Stimulated activated CD4-positive, alpha-beta T cell treated with anti-CD3 and anti-CD28 coated beads, Interleukin-1b, Interleukin-23, amount 100 ng/mL, for 1 hour (primary cell): Measurements from ENCODE around the gene PRKAG1.

ENCODE experiments used
- DNase-seq, 2 donors: peaks; one replicate each; pipeline ENCODE4 v3.0.0-alpha.2; 2020; ENCODE audit warnings: low read depth in 2 of 2

The PRKAG1 gene

DNA sequence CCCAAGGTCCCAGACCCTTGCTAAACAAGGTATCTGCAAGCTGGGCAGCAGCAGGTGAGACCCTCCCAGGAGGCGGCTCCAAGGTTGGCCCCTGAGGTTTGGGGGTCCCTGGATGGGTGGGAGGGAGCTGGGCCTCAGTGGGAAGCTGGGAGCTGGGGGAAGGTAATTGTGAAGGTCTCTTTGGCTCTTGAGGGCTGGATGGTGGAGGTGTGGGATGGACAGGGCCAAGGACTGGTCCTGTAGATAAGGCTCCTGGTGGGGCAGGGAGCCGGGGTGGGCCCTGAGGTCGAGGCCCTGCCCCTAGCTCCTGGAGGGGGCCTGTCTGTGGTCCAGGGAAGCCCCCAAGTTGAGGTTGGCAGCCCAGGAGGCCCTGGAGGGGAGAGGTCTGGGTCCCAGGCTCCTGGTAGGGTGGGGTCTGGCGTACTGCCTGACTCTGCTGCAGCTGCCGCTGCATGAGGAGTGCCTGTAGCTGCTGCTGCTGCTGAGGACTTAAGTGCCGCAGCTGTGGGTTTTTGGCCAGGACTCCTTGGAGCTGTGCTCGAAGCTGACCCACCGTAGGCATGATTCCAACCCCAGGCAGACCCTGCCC, 13.1 kb upstream of the PRKAG1 start:
- no peak for DNase-seq

DNA sequence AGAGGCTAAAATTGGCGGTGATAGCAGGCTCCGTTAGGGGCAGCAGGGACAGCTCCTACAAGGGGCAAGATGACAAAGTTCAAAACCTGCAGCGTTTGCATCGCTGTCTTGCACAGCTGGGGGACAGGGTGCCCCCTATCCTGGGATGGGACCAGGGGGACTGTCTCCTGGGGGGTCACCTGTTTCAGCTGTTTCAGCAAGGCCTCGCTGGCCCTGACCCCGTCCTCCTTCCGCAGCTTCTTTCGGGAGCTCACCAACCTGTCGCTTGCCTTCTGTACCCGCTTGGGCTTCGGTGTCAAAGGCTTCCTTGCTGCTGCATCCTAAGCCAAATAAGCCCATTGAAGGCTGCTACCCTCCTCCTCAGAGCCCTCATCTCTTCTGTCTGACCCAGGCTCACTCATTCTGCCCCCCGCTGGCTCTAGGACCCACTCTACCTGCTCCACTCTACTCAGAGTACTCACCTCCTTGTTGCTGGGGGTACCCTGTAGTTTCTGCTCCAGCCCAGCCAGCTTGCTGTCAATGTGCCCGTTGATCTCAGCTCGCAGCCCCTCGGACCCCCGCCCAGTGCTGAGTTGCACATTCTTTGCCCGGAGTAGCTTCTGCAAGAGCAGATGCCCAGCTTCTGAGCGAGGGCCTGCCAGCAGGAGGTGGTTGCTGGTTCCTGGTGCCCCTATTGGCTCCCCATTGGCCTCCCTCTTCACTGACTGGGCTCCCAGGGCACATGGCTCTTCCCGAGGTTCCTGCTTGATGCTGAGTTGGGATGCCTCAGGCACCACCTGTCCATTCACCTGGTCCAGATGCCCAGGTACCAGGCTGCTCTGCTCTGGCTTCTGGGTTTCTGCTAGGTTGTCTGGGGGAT, 12.4 kb upstream of the PRKAG1 start:
- no peak for DNase-seq

- DNase-seq = no peak
These were observed 11.5 kb upstream of the PRKAG1 start for GRCh38 chr12:49030119-49030518.

DNA sequence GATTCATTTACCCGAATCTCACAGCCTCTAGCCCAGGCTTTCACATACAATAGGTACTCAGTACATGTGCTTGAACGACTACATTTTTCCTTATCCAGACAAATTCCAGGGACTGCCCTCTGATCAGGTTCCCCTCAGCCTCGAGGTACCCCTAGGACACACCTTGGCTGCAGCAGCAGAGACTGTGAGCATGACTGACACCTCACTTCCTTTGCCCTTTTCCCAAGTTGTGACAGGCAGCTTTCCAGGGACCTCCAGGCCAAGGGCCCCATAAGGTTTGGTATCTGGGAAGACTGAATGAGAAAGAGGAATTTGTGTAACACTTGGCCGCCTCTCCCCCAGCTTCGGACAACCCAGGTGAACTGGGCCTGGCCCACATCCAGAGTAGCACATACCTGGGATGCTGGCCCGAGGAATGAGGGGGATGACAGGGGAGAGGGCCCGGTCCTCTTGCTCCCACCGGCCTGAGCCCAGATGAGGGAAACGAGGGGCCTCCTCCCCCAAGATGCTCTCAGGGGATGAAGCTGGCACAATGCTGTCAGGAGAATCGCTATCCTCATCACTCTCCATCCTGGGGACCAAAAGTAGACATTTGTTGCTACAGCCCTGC, 10.2 kb upstream of the PRKAG1 start:
- DNase-seq = no peak

DNA sequence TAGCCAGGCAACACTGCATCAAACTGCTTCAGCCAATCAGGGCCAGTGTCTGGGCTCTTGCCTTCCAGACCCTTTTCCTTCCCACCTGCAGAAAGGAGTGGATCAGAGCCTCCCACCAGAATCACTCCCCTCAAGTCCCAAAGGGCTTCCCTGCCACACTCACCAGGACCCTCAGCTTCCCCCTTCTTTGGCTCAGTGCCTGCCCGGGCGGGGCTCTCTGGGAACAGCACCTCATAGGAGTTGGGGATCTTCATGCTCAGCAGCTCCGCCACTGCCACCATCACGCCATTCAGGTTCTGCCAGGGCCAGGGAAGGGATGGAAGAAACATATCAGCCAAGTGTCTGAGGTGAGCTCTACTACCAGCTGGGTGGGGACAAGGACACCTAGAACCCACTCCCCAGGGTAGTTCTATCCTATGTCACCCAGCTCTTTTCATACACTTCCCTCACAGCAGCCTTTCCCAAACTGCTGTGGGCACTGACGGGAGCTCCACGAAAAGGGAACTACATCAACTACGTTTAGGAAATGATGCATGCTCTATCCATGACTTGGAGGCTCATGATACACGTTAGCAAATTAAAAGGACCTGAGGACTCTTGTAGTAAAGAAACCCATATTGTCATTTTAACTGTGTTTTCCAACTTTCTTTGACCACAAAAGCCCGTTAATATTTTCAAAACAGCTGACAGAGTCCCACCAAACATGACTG, 9.4 kb upstream of the PRKAG1 start:
- no peak for DNase-seq

GRCh38 chr12:49026678-49027480, 8.3 kb upstream of the PRKAG1 start:
- DNase-seq = no peak

- no peak for DNase-seq
These were observed 7.5 kb upstream of the PRKAG1 start for GRCh38 chr12:49026101-49026500.

DNA sequence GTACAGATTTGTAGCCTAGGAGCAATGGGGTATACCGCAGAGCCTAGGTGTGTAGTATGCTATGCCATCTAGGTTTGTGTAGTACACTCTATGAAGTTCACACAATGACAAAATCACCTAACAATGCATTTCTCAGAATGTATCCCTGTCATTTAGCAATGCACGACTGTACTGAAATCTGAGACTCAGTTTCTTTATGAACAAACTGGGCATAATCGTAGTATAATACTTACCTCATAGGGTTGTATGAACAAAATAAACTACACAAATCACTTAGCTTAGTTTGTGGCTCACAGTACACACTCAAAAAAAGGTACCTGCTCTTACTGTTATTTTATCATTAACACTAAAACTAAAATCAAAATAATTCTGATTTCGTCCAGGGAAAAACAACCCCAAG, 6.9 kb upstream of the PRKAG1 start:
- DNase-seq = no peak

- no peak for DNase-seq
These were observed 6.0 kb upstream of the PRKAG1 start for GRCh38 chr12:49024543-49024942.

- DNase-seq = no peak
These were observed 5.2 kb upstream of the PRKAG1 start for GRCh38 chr12:49023812-49024211.

DNA sequence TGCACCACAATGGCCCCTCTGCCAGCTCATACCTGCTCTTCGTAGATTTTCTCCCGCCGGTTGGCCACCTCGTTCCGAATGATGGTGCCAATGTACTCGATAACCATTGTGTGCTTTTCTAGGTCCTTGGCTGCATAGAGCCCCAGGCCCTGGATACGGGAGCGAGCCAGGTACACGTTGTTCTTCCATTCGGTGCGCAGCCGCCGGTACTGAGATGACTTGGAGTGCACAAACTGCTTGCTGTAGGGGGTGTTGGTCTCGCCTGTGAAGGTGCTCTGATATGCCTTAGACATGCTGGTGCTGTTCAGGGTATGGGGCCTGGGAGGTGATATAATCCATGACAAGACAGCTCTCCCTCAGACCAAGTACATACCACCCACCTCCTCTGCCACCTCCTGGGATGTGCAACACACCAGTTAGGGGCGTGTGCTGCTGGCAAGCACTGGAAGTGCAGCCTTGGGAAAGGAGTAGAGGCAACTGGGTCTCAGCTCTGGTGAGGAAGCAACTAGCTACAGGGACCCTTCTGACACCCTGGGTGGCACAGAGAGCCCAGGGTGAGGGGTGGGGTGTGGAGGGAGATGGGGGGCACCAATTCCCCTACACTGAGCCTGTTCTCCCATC, 4.1 kb upstream of the PRKAG1 start:
- DNase-seq = no peak

DNA sequence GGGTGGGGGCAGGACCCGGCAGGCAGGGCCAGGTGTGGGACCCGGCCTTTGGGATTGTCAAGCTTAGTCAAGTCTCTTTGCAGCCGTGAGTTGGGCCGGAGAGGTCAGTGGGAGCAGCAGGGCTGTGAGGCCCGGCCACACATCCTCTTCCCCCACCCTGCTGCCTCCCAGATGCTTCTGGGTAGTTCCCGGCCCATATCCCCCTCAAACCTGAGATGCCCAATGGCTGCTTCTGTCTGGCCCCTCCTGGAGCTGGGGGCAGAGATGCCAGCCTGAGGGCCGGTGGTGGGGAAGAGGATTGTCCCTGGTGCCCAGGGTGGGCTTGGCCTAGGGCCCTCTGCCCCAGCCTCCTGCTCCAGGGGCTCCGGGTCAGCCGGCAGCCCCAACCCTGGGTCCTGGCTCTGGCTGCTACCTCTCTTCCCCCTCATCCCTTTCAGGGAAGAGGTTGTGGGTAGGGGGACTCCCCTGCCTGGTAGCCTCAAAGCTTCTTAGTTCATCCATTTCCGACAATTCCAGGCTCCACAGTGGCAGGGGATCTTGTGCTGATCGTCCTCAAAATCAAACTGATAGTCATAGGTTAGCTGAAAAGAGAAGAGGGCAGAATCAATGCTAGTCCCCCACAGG, 2.8 kb upstream of the PRKAG1 start:
- no peak for DNase-seq

- no peak for DNase-seq
These were observed 1.9 kb upstream of the PRKAG1 start for GRCh38 chr12:49020441-49020840.

- DNase-seq = no peak
These were observed 1.1 kb upstream of the PRKAG1 start for GRCh38 chr12:49019443-49020324.

DNA sequence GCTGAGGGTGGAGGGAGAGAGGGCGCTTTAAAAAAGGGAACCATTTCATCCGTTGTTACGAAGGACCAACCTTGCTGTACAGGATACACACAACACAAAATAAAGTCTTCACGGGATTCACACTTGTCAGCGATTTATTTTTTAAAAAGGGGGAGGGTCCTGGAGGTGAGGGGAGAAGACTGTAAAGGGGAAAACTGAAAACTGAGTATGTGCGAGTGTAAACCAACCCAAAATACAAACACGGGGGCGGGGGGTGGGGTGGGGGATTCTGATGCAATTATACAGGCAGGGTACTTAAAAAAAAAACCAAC, 499 bp upstream of the PRKAG1 start:
- no peak for DNase-seq

GRCh38 chr12:49017891-49018260, 700 bp downstream of the PRKAG1 start:
- DNase-seq = no peak

DNA sequence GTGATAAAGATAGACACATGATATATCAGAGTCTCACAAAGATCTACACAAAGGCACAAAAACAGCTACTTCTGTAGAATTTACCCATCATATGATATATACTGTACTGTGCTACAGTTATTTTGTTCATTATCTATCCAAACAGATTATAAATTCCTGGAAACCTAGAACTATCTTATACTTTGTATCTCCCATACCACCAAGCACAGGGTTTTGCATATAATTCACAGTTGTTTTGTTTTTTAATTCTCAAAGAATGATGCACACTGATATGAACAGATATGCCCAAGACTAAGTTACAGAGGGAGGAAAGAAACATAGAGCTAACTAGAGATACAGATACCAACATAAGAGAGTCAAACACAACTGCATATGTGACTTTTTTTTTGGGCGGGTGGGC, 3.4 kb downstream of the PRKAG1 start:
- DNase-seq = no peak

GRCh38 chr12:49014547-49014946, 4.0 kb downstream of the PRKAG1 start:
- no peak for DNase-seq

DNA sequence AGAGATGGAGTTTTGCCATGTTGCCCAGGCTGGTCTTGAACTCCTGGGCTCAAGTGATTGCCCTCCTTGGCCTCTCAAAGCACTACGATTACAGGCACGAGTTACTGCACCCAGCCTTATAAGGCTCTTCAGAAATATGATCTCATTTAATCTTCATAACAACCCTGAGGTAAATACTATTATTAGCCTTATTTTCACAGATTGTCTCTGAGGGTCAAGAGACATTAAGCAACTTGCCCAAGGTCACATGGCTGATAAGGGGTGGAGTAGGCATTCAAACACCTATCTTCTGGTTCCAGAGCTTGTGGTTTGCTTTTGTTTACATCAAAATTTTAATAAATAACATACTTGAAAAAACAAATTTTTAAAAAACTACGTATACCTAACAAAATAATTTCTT, 5.1 kb downstream of the PRKAG1 start:
- no peak for DNase-seq

- DNase-seq = no peak
These were observed 5.8 kb downstream of the PRKAG1 start for GRCh38 chr12:49012739-49013138.
